Measurements from ENCODE around the gene PCBD1.
"Not testable (repeated sequence)": the region's sequence is repeated elsewhere in the genome, so short reads cannot be mapped to it uniquely, and the experiment has no call there.

The PCBD1 gene

DNA sequence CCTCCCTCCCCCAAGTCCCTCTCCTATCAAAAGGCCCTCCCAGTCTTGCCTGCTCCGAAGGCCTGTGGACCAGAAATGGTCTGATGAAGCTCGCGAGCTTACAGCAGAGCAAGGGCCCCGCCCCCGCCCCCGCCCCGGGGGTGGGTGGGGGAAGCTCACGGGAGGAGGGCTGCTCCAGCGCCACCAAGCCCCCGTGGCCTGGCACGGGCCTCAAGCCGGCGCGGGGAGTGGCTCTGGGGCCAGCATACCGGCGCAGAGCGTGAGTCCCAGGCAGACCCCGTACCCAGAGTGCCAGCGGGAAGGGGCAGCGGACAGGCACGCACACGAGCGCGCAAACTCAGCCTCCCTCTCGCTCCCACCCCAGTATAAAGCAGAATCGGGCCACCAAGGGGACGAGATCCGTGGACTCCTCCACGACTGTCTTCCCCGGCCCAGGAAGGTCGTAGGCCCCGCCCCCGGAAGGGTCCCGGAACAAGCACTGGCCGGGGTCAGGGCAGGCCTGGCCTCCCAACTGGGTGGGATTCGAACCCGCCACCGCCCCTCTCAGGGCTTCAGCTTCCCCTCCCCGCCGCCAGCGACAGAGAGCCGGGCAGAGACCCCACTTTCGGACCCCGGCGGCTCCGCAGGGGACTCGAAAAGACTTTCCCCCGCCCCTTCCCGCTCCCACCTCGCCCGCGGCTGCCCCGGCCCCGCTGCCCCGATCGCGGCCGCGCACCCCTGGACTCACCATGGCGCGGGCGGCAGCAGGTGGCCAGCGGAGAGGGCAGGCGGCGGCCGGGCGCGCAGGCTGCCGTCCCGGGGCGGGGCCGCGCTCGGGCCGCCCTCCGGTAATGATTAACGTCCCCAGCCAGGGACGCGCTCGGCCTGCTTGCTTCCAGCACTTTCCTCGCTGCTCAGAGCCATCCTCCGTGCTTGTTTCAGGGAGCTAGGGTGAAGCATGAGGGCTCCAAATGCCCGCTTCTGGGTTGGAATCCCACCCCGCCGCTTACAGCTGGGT lies at the start of gene PCBD1:
TSS of gene PCBD1 (minus strand) at position 762 of the 997 bp plus-strand sequence. CDS start at position 730, 32 bp downstream.
- DNase-seq = peak in 50 of 56 donors; percentile 10 to 86 (median 46)

DNA sequence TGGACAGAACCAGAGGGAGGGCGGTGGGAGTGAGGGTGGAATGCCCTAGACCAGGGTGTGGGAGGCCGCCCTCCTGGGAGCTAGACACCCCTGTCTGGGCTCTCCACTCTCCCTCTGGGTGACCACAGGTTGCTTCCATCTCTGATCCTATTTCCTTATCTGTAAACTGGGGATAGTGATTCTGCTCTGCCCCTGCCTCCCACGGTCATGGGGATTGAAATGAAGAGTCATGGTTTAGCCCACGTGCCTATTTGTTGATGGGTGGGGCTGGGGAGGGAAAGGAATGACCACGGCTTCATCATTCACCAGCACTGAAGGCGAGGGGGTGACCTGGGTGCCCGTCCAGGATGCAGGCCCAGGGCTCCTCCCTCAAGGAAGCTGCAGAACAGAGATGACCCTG lies 49.3 kb upstream of the PCBD1 start:
- DNase-seq = no peak

DNA sequence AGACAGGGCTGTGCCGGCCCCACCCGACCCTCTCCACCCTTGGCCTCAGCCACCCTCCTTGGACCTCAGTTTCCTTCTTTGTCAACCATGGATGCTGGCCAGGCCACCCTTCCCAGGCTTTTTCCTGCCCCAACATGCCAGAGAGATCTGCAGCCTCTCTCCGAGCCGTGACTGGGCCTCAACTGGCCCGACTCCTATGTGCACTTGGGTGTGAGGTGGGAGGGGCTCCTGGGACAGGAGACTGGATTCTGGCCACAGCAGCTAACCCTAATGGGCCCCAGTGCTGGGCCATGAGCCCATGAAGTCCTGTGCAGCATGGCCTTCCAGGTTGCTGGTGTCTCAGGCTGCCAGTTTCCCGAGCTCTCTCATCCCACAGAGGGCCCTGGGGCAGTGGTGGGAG lies 47.7 kb upstream of the PCBD1 start:
- DNase-seq = no peak

DNA sequence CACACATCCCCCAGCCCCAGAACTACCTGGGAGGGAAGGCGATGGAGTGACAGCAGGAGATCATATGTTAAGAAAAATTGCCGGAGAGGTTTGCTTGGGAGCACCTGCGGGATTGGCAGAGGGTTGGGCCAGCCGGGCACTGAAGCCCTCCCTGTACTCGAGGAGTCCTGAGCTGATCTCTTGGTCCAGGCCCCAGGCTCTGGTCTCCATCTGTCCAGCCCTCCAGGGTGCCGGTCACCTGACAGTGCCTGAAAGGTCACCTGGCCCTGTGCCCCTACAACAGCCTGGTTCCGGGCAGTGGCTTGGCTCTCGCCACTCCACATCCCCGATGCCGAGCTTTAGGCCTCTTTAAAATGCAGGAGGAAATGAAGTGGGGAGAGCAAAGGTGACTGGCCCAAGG lies 47.3 kb upstream of the PCBD1 start:
- DNase-seq = no peak

DNA sequence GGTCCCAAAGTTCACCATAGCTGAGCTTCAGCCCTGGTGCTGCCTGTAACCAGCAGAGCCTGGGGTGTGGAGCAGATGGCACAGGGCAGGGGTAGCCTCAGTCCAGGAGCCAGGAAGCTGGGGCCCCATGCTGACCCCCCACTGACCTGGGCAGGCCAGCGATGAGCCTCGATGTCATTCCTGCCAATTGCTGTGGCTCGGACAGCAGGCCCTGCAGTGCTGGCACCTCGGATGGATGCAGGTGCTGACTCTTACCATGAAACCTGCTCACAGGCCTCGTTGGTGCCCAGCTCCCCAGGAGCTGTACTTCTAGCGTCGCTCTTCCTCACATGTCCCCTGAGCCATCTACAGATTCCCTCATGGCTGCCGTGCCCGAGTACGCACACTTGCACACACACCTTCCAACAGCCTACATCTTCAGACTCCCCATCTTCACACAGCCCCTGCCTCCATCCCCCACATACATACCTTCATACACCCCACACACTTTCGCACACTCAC lies 46.8 kb upstream of the PCBD1 start:
- DNase-seq = no peak

DNA sequence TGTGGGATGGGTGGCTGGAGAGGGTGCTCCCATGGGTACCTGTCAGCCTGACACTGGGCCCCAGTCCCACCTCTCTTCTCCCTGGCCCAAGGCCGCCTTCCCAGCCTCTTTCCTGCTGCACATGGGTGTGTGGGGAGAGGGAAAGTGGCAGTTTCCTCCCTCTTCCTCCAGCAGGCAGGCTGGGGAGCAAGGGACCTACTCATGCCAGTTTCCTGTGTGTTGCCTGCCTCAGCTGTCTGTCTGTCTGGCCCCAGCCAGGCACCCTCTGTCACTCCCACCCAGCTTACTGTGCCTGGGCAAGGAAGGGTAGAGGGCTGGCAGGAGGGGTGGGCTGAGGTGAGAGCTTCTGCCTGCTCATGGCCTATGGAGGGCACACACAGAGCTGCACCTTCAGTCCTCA lies 46.3 kb upstream of the PCBD1 start:
- no peak for DNase-seq

DNA sequence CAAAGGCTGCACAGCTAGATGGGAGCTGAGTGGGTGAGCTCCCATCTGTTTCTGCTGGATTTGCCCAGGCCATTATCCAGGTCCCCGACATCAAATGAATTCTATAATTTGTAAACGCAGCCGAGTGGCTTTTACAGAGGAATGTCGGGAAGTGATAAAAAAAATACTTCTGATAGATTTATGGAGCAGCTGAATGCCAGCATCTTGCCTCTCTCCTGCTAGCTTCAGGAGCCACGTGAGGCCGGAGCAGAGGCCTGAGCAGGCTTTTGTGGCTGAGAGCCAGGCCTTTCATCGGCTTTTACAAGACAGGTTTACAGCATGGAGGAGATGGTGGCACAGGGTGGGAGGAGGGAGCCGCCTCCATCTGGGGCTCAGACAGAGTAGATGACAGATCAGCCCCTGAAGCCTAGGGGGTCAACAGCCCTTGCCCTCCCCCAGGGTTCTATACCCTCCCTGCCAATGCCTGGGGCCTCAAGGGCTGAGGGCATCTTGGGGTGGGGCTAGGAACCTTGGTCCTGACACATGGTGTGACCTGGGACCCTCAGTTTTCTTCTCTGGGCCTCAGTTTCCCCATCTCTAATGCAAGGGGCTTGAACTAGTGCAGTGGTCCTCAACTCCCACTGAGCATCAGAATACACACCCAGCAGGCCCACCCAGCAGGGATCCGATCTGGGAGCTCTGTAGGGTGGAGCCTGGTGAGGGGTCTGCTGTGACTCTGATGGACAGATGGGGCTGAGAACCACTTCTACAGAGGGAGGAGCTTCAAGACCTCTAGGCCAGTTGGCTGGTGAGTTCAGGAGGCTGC lies 44.2 kb upstream of the PCBD1 start:
- DNase-seq = no peak

DNA sequence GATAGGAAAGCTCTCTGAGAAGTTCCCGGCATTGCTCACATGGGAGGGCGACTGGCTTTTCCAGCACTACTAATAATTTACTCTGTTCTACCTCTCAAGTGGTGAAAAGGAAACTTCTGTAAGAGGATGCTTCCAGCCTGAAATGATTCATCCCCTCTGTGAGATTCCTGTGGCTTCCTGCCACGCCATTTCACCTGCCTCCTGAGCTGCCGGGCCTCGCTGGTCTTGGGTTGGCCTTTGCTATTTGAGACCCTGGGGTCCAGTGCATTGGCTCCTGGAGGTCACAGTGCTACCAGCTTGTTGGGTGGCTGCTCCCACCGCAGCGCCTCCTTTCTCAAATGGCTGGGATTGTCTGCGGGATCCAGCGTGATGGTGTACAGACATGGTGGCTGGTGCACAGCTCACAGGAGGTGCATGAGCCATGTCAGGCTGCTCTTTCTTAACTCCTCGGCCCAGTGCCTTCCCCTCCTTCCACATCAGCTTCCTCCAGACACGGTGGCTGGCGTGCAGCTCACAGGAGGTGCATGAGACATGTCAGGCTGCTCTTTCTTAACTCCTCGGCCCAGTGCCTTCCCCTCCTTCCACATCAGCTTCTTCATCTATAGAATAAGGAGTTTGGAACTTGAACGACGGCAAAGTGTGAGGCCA lies 42.9 kb upstream of the PCBD1 start:
- no peak for DNase-seq

DNA sequence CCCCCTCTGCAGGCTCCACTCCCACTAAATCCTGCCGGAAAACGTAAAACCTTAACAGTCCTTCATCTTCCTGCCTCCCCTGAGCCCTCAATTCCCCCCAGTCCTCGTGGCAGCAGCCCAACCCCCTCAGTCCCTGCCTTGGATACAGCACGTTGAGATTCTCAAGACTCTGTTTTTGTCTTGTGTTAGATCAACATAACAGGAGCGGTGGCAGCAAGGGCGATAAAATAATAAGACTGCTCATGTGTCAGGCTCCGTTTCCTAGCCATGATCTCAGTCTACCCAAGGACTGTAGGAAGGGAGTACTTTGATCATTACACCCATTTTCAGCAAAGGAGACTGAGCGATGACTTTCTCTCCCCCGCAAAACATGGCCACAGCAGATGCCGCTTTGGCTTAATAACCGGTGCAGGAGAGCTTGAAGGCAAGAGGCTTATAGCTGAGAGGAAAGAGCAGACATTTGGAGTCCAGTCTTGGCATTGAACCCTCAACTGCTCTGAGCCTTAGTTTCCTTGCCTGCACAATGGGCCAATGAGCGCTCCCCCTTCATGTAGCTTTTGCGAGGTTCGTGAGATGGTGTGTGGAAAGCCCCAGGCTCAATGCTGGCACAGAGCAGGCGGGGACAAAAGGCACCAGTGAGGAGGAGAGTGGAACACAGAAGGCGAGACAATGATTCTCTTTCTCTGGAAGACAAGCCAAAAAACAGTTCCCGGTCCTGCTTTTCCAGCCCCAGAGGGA lies 42.1 kb upstream of the PCBD1 start:
- DNase-seq = peak in 1 of 56 donors; percentile 2

DNA sequence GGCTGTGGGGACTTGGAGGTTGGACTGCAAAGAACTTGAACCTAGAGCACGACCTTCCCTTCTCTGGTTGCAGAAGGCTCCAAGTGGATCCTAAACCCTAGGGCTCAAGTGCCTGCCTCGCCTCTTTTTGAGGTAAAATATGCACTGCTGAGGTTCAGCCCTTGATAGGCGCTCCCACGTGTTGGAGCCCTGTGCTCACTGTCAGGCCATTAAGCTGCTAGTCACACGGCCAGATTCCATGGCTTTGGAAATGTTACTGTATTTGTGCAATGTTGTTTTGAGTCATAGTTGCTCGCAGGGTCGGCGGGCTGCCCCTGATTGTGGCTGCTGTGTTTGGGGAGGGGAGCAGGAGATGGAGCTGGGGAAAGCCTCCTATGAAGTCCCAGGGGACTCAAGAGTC lies 39.8 kb upstream of the PCBD1 start:
- no peak for DNase-seq

DNA sequence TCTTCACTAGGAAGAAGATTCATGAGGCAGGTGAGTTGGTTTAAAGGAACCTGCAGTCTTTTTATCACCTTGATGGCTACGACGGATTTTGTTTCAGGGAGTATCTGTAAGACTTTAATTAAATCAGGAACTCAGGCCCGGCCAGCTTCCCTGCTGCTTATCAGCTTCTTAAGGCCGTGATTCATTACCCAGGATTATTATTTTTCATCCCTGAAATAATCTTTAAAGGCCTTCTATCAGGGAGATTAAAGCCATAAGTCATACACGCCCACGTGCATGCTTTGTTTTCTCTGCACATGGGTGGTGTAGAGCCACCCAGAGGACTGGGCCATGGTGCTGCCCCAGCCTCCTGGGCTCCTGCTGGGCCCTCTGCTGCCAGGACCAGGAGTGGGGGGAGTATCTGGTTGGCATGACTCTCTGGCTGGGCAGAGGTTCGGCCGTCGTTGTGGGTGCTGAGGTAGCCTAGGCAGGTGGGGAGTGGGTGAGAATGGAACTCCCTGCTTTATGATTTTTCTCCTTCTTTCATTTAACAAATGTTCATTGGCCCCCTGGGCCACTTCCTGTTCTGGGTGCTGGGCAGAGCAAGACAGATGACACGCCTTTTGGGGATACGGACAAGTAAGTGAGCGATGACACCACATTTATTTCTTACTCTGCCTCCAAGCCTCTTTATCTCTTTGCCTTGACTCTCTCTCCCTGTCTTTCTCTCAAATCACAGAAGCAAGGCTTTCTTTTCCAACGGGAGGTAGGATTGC lies 39.0 kb upstream of the PCBD1 start:
- no peak for DNase-seq

DNA sequence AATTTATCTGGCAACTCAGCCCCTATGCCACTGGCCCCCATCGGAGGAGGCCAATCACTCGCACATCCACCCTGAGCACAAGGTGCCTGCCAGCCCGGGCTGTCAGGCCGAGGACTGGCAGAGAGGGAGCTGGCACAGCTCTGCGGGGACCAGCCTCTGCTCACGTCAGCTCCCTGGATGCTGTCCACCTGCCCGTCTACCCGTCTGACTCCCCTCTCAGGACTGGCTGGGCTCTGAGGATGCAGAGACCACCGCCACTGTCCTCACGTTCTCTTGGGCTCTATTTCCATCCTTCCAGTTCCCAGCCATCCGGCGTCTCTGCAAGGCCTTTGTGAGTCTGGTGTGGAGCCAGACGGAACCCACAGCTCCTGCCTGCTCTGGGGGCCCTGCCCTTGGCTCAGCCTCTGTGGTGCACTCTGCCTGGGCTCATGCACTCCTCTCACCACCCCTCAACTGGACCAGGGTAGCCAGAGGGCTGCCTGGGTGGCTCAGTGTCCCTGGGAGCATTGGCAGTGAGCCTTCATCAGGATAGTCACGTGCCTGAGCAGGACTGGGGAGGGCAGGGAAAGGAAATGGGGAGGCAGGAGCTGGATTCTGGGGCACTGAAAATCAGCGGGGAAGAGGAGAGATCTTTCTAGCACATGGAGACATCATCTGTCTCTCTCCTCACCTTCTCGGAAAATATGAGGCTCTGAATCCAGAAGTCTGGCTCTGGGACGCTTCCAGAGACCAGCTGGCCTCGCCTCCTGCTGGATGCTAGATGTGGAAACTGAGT lies 38.0 kb upstream of the PCBD1 start:
- peak in 14 of 56 donors; percentile 5 to 35 (median 23) for DNase-seq

DNA sequence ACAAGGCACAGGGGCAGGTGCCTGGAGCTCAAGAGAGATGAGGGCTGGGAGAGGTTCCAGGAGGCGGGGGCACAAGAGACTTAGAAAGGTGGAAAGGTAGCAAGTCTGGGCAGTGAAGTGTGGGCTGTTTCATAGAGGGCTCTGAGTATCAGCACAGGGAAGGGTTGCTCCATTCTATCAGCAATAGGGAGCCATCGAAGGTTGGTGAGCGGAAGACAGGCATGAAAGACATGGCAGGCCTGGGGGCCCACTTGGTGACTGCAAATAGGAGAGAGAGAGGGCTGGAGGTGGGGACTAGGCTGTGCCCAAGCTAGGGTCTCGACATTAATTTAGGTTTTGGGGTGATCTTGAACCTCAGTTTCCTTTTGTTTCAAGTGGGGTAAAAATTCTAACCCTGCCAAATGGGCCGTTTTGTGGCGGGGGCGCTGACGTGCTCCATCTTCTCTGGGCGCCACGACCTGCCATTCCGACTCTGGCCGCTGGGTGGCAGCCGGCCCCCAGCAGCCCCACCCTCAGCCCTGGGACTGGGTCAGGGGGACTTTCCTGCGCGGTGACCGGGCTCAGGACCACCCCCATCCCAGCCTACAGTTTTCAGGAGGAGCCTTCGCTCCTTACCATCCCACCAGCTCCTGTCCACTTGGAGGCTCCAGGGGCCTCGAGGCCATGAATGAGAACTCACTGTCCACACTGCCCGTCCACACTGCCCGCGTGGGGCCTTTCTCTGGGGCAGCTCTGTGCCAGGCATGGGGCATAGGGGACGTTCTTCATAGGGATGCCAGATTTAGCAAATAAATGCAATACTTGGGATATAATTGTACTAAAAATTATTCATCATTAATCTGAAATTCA lies 37.2 kb upstream of the PCBD1 start:
- peak in 32 of 56 donors; percentile 4 to 58 (median 19) for DNase-seq

DNA sequence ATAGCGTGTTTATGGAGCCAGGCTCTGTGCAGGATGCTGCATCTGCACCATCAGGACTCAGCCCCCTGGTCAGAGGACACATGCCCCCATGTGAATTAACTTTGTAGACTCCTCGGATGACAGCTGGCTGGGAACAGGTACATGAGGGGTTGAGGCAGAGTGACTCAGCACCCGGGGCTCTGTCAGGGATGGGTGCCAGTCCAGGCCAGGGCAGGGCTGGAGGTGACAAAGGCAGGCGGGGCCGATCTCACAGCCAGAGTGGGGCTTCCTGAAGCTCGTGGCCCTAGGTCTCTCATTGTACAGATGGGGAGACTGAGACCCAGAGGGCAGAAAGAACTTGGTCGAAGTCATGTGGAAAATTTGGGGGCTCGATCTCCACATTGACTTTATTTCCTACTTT lies 35.3 kb upstream of the PCBD1 start:
- no peak for DNase-seq

DNA sequence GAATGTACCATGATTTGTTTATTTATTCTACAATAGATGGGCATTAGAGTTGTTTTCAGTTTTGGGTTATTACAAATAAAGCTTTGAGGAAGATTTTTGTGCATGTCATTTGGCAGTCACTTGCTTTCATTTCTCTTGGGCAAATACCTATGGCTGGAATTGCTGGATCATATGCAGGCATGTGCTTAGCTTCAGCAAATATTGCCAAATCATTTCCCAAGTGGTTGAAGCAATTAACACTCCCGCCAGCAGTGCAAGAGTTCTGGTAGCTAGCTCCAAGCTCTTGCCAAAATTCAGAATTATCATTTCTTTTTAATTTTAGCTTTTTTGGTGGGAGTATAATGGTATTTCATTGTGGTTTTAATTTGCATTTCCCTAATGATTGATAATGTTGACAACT lies 32.9 kb upstream of the PCBD1 start:
- no peak for DNase-seq

DNA sequence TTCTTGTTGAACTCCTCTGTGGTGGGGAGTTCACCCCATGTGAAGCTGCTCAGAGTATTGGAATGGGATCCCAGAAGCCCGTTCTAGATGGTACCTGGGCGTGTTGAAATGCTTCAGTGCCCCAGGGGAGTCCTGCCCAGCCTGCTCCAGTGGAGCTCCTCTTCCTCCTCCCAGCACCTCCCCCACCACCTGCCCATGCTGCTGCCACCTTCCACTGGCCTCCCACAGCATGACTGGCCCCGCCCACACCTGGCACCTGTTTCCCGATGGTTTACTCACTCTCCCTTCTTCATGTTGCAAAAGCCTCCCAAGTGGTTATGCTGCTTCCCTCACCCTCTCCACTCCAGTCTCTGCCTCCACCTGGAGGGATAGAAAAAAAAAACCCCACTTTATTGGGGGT lies 32.2 kb upstream of the PCBD1 start:
- no peak for DNase-seq

DNA sequence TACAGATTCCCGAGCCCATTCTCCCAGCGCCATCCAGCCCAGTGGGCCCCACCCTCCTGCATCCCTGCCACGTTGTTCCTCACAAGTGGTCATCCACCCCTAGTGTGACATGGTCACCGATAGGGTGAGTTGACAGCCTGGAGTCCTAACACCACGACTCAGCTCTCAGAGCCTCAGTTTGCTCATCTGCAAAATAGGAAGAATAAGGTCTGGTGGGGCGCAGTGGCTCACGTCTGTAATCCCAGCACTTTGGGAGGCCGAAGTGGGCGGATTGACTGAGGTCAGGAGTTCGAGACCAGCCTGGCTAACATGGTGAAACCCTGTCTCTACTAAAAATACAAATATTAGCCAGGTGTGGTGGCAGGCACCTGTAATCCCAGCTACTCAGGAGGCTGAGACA lies 31.5 kb upstream of the PCBD1 start:
- DNase-seq = not testable (repeated sequence)

DNA sequence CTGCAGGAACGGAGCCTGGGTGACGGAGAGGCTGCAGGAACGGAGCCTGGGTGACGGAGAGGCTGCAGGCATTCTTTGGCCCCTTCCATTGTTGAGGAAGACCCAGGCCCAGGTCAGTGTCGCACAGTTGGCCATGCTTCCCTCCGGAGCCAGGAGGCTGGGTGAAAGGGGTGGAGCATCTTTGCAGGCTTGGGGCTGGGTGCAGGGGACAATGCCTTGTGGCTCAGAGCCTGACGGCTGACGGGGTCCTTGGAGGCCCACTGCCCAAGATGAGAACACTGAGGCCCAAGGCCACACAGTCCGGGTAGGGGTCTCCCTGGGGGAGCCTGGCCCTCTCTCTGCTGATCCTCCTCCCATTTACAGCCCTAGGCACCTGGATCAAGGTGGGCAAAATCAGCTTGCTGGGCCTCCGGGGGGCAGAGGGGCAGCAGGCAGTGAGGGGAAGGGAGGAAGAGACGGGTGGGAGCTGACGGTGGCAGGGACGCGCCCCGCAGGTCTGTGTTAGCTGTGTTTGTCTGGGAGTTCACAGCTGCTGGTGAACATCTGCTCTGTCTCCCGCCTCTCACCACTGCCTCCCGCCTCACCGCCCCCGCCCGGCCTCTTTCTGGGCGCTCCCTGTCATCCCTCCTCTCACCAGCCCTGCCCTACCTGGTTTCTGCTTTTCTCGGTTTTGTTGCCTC lies 30.6 kb upstream of the PCBD1 start:
- peak in 18 of 56 donors; percentile 3 to 61 (median 29) for DNase-seq
